ENCODE results near the gene IGFL2. TPM values are rescaled to one million over a fixed set of nuclear protein-coding genes. Genes with fewer than 3 reads are reported as not detected.

IGFL2 gene
- total and polyA plus RNA-seq, 4 donors = 0.08 TPM; not detected in 3

DNA sequence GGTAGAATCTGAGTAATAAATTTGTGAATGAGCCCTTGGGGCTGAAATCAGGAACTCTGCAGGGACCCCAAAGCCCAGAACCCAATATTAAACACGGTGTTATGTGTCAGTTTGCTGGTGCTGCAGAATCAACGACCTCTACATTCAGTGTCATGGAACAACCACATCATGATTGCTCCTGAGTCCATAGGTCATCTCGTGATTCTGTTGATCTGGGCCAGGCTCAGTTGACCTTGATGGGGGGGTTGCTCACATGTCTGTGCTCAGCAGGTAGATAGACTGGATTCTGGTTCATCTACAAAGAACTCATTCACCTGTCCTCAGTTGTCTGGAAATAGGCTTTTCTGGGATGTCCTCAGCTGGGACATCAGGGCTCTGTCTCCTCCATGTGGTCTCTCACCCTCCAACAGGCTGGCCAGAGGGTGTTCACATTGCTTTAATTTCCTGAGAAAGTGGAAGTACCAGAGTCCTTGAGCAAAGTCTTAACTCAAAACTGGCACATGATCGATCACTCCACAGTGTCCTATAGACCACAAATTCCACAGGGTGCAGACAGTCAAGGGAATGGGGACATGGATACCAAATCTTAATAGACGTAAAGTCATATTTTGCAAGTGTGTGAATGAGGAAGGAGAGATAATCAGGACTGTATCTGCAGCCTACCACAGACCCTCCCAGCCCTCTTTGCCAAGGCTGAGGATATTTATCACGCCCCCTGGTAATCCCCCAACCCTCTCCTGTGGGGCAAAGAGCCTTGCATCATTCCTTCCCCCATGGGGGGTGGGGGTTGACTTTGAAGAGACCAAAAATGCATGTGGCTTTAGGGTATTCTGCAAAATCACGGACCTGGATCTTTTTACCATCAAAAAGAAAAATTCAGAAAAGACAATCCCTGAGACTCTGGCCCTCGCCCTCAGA, 42.2 kb downstream of the IGFL2 start:
- DNase-seq (ENCODE audit: low spot score) = no peak
- TF ChIP-seq NR2F2 (IDR thresholded peaks at IDR 0.05) (peak; percentile 61), FOXA1 (IDR thresholded peaks at IDR 0.05) (peak; percentile 85), RXRA (IDR thresholded peaks at IDR 0.05) (peak; percentile 95), GABPA (IDR thresholded peaks at IDR 0.05 in 1 of 2, conservative IDR thresholded peaks at IDR 0.05 in 1 of 2) (no peak), HNF4A (conservative IDR thresholded peaks at IDR 0.05) (peak; percentile 98 to 99), EGR1 (IDR thresholded peaks at IDR 0.05; ENCODE audit: low read depth in 2 of 2) (peak; percentile 70 to 98), RAD21 (IDR thresholded peaks at IDR 0.05) (no peak), TAF1 (conservative IDR thresholded peaks at IDR 0.05) (no peak), YY1 (IDR thresholded peaks at IDR 0.05) (peak; percentile 33), HNF4G (IDR thresholded peaks at IDR 0.05) (peak; percentile 97), FOXA2 (IDR thresholded peaks at IDR 0.05) (peak; percentile 85), SP1 (IDR thresholded peaks at IDR 0.05) (peak; percentile 97), JUND (IDR thresholded peaks at IDR 0.05) (peak; percentile 100)
- TF ChIP-seq, protein P1, sequence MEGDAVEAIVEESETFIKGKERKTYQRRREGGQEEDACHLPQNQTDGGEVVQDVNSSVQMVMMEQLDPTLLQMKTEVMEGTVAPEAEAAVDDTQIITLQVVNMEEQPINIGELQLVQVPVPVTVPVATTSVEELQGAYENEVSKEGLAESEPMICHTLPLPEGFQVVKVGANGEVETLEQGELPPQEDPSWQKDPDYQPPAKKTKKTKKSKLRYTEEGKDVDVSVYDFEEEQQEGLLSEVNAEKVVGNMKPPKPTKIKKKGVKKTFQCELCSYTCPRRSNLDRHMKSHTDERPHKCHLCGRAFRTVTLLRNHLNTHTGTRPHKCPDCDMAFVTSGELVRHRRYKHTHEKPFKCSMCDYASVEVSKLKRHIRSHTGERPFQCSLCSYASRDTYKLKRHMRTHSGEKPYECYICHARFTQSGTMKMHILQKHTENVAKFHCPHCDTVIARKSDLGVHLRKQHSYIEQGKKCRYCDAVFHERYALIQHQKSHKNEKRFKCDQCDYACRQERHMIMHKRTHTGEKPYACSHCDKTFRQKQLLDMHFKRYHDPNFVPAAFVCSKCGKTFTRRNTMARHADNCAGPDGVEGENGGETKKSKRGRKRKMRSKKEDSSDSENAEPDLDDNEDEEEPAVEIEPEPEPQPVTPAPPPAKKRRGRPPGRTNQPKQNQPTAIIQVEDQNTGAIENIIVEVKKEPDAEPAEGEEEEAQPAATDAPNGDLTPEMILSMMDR (IDR thresholded peaks at IDR 0.05; ENCODE audit: low read depth, low read length, missing input control) = no peak
- TF ChIP-seq, protein P2, sequence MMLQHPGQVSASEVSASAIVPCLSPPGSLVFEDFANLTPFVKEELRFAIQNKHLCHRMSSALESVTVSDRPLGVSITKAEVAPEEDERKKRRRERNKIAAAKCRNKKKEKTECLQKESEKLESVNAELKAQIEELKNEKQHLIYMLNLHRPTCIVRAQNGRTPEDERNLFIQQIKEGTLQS (IDR thresholded peaks at IDR 0.05) = peak; percentile 98
- TF ChIP-seq, protein P3, sequence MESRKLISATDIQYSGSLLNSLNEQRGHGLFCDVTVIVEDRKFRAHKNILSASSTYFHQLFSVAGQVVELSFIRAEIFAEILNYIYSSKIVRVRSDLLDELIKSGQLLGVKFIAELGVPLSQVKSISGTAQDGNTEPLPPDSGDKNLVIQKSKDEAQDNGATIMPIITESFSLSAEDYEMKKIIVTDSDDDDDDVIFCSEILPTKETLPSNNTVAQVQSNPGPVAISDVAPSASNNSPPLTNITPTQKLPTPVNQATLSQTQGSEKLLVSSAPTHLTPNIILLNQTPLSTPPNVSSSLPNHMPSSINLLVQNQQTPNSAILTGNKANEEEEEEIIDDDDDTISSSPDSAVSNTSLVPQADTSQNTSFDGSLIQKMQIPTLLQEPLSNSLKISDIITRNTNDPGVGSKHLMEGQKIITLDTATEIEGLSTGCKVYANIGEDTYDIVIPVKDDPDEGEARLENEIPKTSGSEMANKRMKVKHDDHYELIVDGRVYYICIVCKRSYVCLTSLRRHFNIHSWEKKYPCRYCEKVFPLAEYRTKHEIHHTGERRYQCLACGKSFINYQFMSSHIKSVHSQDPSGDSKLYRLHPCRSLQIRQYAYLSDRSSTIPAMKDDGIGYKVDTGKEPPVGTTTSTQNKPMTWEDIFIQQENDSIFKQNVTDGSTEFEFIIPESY (IDR thresholded peaks at IDR 0.05) = peak; percentile 69
- TF ChIP-seq, protein P4, sequence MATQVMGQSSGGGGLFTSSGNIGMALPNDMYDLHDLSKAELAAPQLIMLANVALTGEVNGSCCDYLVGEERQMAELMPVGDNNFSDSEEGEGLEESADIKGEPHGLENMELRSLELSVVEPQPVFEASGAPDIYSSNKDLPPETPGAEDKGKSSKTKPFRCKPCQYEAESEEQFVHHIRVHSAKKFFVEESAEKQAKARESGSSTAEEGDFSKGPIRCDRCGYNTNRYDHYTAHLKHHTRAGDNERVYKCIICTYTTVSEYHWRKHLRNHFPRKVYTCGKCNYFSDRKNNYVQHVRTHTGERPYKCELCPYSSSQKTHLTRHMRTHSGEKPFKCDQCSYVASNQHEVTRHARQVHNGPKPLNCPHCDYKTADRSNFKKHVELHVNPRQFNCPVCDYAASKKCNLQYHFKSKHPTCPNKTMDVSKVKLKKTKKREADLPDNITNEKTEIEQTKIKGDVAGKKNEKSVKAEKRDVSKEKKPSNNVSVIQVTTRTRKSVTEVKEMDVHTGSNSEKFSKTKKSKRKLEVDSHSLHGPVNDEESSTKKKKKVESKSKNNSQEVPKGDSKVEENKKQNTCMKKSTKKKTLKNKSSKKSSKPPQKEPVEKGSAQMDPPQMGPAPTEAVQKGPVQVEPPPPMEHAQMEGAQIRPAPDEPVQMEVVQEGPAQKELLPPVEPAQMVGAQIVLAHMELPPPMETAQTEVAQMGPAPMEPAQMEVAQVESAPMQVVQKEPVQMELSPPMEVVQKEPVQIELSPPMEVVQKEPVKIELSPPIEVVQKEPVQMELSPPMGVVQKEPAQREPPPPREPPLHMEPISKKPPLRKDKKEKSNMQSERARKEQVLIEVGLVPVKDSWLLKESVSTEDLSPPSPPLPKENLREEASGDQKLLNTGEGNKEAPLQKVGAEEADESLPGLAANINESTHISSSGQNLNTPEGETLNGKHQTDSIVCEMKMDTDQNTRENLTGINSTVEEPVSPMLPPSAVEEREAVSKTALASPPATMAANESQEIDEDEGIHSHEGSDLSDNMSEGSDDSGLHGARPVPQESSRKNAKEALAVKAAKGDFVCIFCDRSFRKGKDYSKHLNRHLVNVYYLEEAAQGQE (IDR thresholded peaks at IDR 0.05) = peak; percentile 45
- TF ChIP-seq, protein P5, sequence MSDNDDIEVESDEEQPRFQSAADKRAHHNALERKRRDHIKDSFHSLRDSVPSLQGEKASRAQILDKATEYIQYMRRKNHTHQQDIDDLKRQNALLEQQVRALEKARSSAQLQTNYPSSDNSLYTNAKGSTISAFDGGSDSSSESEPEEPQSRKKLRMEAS (IDR thresholded peaks at IDR 0.05) = peak; percentile 65
- WGBS = 50% methylated on average over 8 of the region's 8 CpGs
- Histone ChIP-seq H3K9ac (ENCODE audit: low read depth in 1 of 2, low read length in 2 of 2) (peak overlapping the region in 1 of 2 donors; percentile 86), H3K27me3 (ENCODE audit: control insufficient read depth in 4 of 4, insufficient read depth in 4 of 4, low read length in 3 of 4) (no peaks in the 10 kb centered on the region), H3K36me3 (ENCODE audit: control insufficient read depth in 4 of 4, insufficient read depth in 3 of 4, low read depth in 1 of 4, low read length in 3 of 4) (no peaks in the 10 kb centered on the region), H3K4me1 (ENCODE audit: control insufficient read depth in 4 of 4, insufficient read depth in 4 of 4, low read length in 3 of 4) (peaks cover 4 to 37% (median 17%) of the 10 kb centered on the region in 4 donors), H3K9me3 (ENCODE audit: control insufficient read depth in 4 of 4, low read length in 3 of 4) (no peaks in the 10 kb centered on the region), H3K27ac (ENCODE audit: low read depth in 1 of 2, low read length in 2 of 2) (peak overlapping the region; percentile 79 to 92), H3K4me3 (ENCODE audit: low read depth in 1 of 3, low read length in 3 of 3) (no peak overlapping the region)
